HG02623 (cell line): ENCODE results near the gene CCL14.
"Not testable (repeated sequence)": the region's sequence is repeated elsewhere in the genome, so short reads cannot be mapped to it uniquely, and the experiment has no call there.

Experiments used
- ATAC-seq: cut with Tn5 transposase; IDR thresholded peaks from one replicate; pipeline ENCODE4 v1.9.1; 2021; ENCODE audit warnings: moderate library complexity; ENCODE audit not compliant: unreplicated experiment

CCL14 gene

DNA sequence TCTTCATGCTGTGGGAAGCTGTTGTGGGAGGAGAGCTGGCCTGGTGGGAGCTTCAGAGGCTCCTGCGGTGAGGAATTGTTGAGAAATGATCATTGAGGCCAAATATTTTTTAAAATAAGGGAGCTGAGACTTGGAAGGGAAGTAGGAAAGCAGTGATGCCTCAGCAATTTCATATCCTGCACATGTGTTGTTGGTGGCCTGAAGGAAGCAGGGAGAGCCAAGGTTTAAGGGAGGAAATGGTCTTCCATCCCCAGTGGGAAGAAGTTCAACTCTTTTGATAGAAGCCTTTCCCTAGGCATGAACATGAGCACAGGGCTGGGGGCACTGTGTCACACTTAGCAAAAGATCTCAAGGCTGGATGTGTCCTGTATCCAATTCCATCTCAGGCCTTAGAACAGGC, at the start of gene CCL14:
TSS of gene CCL14 (minus strand) at position 87 of the 400 bp plus-strand sequence. CDS start at position 7, 80 bp downstream.
- no peak for ATAC-seq

DNA sequence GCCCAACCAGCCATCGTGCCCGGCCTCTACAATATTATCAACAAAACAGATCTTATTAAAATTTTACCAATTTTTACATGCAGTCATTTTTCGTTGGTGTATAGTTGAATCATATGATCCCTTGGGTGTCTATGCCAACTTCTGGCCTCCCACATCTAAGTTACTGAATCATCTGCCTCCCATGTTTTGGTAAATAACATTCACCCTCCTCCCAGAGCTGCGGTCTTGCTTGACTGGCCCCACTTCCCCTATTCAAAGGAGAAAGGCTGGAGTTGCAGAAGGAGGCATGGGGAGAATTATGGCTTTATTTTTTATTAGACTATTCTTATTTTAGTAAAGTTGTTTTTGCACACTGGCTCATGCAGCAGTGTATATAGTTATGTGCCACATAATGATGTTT, 49.7 kb upstream of the CCL14 start:
- ATAC-seq, result no peak

DNA sequence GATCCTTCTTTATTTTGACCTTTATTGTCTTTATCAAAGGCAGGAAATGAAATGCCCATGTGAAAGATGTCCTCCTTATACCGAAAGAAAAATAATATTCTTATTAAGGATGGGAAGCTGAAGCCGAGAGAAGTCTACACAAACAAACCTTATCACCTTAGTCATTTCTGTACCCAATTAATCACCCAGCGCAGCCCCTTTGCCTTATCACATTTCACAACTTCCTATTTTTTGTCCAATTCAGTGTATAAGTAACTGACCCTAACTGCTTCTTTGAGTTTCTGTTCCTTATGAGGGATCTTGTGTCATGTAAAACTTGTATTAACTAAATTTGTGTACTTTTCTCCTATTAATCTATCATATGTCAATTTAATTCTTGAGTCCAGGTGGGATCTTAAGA, 47.6 kb upstream of the CCL14 start:
- no peak for ATAC-seq

DNA sequence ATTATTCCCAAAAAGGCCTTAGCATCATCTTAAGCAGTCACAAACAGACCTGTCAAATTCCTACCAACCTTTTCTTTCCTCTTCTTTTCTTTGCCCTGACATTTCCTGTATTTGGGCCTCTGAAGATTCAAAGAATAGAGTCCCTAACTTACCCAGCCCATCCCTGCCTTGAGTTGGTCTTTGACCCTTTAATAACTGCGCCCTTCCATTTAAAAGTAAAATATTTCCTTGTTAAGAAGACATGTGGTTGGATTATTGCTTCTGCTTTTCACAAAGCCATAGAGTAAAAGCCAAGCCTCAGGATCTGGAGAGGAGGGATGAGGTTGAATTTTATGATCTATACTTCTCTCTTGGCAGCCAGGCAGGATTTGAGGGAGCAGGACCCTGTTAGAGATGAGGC, 44.4 kb upstream of the CCL14 start:
- no peak for ATAC-seq

DNA sequence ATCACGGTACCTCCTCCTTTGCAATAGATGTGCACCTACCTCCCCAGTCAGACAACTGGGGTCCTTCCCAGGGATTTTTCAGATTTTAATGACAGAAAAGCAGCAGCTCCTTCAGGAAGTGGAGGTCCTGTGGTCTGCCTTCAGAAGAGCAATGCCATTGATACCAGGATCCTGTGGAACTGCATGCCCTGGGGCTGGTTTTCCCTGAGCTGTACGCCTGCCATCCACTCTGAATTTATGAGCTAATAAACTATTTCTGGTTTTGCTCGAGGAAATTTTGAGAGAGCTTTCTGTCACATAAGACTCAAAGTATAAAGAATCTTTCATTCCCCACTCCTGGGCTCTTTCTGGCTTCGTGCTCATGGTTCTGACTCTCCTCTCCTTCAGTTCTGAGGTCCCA, 41.2 kb upstream of the CCL14 start:
- no peak for ATAC-seq

DNA sequence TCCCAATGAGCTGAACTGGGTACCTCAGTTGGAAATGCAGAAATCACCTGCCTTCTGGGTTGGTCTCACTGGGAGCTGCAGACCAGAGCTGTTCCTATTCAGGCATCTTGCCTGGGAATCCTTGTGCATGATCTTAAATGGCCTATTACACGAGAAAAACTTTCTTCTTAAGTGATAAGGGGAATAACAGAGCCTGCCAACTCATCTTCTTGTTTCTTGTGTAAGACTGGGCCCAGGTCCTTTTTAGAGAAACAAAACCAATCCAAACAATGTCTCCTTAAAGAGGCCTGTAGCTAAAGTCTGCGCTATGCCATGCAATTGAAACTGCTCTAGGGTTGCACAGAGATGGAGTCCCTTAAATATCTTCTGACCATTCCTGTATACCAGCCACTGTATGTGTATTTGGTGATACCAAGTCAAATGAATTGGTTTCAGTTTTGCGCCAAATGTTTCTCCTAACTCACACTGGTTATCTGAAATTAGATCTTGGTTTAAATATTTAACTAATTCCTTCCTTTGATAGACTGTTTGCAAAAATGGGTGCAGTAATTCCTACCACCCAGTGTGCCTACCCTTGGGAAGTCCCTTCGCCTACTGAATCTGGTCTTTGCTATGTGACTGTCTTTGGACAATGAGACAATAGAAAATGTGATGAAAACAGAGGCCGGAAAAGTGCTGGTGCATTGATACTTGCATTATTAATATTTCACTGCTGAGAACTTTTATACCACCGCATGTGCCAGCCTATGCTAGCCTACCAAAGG, 37.8 kb upstream of the CCL14 start:
- ATAC-seq, result no peak

DNA sequence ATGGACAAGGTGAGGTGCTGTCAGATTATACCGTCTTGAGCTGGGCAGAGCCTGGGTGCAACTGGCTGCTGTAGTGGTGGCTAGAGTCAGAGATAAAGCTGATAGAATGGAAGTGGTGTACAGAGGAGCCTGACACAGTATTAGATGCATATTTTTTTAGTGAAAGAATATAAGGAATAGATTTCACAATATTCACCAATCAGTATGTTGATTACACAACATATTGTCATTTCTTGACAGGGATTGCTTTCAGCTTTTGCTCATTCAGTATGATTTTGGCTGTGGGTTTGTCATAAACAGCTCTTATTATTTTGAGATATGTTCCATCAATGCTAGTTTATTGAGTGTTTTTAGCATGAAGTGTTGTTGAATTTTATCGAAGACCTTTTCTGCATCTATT, 32.9 kb upstream of the CCL14 start:
- no peak for ATAC-seq

DNA sequence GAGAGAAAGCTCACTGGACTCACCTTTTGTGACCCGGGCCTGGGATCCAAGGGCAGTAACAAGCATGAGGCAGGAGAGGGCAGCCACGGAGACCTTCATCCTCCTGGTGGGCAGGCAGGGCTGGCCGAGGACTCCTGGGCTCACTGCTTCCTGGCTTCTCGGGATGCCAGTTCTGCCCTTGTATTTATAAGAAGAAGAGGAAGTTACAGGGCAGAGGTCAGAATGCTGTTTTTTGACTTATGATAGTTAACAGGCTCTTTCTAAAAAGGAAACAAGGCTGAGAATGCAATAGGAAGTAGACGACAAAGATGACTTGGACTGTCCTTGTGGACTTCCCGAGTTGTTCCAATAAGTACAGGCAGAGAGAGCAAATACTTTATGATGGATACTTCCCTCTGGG, 31.3 kb upstream of the CCL14 start, which contains the start of gene CCL23:
TSS of gene CCL23 (minus strand) at position 174 of the 400 bp plus-strand sequence. CDS start at position 99, 75 bp downstream.
- no peak for ATAC-seq

DNA sequence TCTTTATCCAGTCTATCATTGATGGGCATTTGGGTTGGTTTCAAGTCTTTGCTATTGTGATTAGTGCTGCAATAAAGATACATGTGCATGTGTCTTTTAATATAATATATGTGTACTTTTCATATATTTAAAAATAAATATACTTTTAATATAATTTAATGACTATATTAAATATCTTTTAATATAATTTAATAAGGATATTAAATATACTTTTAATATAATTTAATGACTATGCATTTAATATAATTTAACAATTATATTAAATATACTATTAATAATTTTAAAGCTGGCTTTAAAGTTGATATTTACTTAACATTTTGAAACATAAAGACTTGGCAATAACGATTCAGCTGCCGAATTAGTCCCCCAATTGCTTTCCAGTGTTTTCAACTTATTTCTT, 30.0 kb upstream of the CCL14 start:
- no peak for ATAC-seq

DNA sequence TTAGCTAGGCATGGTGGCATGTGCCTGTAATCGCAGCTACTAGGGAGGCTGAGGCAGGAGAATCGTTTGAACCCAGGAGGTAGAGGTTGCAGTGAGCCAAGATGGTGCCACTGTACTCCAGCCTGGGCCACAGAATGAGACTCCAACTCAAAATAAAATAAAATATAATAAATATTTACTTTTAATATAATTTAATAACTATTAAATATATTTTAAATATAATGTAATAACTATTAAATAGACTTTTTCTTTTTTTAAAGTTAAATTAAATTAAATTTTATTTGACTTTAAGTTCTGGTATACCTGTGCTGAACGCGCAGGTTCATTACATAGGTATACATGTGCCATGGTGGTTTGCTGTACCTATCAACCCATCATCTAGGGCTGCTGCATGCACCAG, 29.4 kb upstream of the CCL14 start:
- ATAC-seq, result not testable (repeated sequence)

DNA sequence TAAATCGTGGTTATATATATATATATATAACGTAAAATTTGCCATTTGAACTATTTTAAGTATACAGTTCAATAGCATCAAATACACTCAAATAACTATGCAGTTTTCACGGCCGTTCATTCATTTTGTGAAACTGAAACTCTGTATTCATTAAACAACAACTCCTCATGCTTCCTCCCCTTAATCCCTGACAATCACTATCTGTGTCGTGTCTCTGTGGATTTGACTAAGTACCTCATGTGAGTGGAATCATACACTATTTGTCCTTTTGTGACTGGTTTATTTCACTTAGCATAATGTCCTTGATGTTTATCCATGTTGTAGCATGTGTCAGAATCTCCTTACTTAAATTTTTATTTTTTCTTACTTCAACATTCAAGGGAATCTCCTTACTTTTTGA, 28.4 kb upstream of the CCL14 start:
- ATAC-seq, result no peak

DNA sequence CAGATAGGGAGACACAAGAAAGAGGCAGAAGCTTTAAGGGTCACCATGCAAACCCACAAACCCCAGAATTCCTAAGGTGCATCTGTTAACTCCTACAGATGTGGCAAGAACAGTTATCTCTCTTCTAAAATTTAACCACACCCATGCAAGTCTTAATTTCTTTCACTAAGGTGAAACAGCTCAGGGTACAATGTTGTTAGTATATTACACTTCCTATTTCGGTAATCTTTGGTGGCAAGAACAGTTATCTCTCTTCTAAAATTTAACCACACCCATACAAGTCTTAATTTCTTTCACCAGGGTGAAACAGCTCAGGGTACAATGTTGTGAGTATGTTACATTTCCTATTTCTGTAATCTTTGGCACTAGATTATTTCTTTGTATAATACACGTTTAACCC, 24.7 kb upstream of the CCL14 start:
- no peak for ATAC-seq

DNA sequence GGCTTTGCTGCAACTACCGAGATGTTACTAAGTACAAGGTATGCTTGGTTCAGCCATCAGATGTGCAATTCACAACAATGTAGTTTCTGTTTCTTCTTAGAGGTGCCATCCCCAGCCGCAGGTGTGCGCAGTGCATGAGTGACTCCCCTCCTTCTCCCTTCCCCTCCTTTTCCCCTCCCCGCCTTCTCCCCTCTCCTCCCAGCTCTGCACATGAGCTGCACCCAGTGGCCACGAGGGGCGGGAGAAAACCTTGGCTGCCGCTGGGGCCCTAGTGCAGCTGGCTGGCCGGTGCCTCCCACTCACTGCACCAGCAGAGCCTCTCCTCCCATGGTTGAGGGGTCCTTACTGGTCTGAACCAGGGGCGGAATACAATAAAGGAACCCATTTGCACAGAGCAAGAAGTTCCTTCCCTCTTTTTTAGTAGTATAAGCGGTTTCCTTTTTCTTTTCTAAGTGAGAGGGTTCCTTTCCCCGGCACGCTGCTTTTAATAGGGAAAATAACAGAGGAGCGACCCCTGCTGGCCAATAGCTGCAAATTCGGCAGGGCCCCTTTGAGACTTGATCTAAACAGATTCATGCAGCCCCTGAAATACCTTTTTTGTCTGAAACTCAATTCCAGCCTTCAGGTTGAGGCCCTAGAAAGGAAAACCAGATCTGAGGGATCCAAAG, 22.6 kb upstream of the CCL14 start:
- no peak for ATAC-seq

DNA sequence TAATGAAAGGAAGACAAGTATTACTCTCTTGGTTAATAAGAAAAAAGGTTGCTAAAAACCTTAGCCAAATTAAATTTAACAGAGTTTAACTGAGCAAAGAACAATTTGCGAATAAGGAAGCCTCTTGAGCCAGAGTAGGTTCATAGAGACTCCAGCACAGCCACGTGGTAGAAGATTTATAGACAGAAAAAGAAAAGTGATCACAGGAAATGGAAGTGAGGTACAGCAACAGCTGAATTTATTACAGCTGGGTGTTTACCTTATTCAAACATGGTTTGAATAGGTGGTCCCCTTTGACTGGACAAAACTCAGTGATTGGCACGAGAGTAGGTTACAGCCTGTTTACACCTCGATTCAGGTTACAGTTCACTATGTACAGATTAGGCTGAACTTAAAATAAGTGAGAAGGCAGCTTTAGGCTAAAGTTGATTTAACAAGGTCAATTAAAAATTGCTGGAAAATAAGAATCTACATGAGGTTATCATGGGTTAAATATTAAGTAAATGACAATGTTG, 18.1 kb upstream of the CCL14 start:
- ATAC-seq, result no peak

DNA sequence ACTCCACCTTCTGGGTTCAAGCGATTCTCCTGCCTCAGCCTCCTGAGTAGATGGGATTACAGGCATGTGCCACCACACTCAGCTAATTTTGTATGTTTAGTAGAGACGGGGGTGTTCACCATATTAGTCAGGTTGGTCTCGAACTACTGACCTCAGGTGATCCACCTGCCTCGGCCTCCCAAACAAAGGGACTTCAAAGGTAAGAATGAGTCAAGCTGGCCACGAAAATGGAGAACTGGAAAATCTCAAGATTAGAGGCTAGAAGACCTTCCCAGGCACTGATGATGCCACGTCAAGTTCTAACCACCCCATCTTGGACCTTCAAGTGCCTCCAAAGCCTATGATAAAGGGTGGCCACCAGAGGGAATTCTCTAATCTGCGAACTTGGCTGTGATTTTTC, 16.1 kb upstream of the CCL14 start:
- no peak for ATAC-seq

DNA sequence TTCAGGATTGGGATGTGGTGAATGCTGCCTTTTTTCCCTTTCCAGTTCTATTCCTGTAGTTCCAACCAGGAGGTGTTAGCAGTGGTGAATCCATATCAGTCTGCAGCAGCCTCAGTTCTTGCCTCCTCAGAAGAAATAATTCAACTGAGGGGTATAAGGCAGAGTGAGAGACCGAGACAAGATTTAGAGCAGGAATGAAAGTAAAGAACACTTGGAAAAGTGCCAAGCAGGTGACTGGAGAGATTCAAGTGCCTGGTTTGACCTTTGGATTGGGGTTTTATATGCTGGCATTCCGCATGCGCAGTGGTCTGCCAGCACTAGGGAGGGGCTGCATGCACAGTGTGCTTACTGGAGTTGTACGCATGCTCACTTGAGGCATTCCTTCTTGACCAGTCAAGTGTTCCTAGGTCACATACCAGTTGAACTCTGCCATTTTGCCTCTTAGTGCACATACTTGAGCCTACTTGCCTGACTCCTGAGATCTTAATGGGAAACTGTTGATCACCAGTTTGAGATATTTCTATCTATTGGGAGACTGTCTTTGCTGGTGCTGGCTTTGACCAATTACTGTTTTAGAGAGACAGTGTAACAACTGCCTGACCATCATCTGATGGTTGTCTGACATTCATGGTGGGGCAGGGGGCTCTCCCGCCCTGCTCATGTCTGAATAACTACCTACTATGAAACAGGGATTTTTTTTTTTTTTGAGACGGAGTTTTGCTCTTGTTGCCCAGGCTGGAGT, 15.5 kb upstream of the CCL14 start:
- no peak for ATAC-seq

DNA sequence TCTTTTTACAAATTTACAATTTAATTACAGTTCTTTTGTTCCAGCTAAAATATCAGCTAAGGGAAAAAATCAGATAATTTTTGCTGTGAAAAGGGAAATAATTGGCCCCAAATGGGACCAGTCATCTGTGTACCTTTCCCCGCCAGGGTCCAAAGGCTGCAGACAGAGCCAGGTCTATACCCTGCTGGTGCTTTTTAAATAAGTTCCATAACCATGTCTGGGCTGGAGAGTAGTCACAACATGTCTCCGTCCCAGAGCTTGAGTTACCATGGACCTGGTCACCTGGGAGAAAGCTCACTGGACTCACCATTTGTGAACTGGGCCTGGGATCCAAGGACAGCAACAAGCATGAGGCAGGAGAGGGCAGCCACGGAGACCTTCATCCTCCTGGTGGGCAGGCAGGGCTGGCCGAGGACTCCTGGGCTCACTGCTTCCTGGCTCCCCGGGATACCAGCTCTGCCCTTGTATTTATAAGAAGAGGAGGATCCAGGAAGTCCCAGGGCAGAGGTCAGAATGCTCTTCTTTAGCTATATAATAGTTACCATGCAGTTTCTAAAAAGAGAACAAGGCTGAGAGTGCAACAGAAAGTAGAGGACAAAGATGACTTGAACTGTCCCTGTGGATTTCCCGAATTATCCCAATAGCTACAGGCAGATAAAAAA, 14.7 kb upstream of the CCL14 start, which contains the start of gene CCL15:
TSS of gene CCL15 (minus strand) at position 444 of the 662 bp plus-strand sequence. CDS start at position 383, 61 bp downstream.
- no peak for ATAC-seq

DNA sequence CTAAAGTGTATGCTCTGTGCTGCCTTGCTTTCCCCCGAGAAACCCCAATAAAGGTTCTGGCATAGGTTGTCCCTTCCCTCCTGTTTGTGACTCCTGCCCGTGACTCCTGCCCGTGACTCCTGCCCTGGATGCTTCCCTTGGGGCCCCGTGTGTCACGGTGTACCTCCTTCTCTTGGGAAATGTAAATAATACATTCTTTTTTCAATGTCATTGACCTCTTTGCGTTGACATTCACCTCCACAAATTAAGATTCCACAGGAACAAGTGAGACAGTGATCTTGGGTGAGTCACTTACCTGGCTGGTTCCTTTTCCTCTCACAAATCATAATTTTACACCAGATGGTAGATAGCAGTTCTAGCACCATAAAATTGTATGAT, 14.2 kb upstream of the CCL14 start:
- ATAC-seq, result no peak

DNA sequence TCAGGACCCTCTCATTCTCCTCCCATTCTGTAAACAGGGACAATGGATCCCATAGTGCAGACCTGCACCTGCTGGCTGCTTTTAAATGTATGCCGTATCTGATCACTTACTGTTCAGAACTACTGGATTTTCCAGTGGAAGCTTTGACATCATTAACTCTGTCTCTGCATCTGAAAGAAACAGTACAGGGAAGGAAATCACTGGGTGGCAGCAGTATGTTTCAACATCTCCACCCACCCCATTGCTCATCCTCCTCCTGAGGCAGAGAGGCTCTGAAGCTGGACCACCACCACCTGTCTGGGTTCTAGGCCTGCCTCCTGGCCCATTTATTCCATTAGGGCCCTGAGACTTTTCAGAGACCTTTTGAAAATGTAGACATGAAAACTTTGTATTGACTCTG, 12.2 kb upstream of the CCL14 start:
- no peak for ATAC-seq

DNA sequence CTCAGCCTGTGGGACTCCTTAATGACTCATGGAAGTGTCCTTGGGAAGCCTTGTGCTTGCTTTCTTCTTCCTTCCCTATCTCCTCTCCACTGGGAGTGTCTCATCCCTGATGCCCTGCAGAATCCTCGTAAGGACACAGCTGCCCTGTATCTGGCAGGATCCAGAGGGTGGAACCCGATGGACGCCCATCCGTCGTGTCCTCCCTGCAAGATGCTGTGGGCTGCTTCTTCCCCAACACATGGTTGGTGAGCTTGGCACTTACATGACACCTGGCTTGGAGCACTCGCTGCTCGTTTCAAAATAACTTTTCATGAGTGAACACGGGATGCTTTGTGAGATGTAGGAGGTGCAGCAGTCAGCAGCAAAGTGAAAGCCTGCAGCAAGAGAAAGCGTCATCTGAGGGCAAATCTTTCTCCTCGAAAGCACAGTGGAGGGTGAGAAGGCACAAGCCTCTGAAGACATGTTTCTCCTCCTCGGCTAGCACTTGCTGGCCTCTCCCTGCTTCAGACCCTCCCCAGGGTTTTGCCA, 11.6 kb upstream of the CCL14 start:
- ATAC-seq, result no peak

DNA sequence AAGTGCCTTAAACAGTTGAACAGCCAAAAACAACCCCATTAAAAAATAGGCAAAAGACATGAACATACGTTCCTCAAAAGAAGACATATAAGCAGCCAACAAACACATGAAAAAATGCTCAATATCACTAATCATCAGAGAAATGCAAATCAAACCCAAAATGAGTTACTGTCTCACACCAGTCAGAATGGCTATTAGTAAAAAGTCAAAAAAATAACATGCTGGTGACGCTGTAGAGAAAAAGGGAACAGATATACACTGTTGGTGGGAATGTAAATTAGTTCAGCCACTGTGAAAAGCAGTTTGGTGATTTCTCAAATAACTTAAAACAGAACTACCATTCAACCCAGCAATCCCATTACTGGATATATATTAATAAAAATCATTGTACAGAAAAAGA, 8.8 kb upstream of the CCL14 start:
- ATAC-seq, result not testable (repeated sequence)
